BJ (cell line): Measurements from ENCODE around the gene RASD1. TPM values are rescaled to one million over a fixed set of nuclear protein-coding genes. Genes with fewer than 3 reads are reported as not detected.

ENCODE experiments used
- CTCF ChIA-PET: fragments of 350-600 bp; formaldehyde crosslinking; extraction: SDS; loops from one replicate; lab custom pipeline; 2021; ENCODE audit warnings: antibody characterized with exemption, inconsistent platforms; lab: Yijun Ruan, JAX
- POLR2A ChIA-PET: fragments of 300-600 bp; sonication (Branson Sonifier 250); formaldehyde crosslinking; extraction: SDS; loops from one replicate; lab custom pipeline; 2021; ENCODE audit warnings: antibody characterized with exemption; lab: Charles Lee
- DNase-seq: peaks from one replicate; pipeline ENCODE4 v3.0.0-alpha.2; 2011; ENCODE audit warnings: low read depth
- H3K27me3 ChIP-seq: 2 replicates; pipeline ENCODE4 v1.6.0; 2011; ENCODE audit warnings: low read length; ENCODE audit not compliant: control insufficient read depth, insufficient read depth
- H3K36me3 ChIP-seq: 2 replicates; pipeline ENCODE4 v1.5.1; 2011; ENCODE audit warnings: low read length; ENCODE audit not compliant: control insufficient read depth, insufficient read depth
- H3K4me3 ChIP-seq: 2 replicates; pipeline ENCODE4 v1.5.1; 2011; ENCODE audit warnings: low read depth, mild to moderate bottlenecking, control low read depth, low read length
- CTCF ChIP-seq: IDR thresholded peaks from 2 replicates; pipeline ENCODE4 v1.5.1; 2011; ENCODE audit warnings: low read depth, mild to moderate bottlenecking, control low read depth, inconsistent platforms, low read length, moderate library complexity; ENCODE audit not compliant: insufficient read depth
- polyA plus RNA-seq: library from polyadenylated mRNA; depleted of rRNA; stranded (reverse); fragments of >200 nt; gene quantifications from 2 replicates; pipeline ENCODE4 v1.2.3, GENCODE V29; 2011

Gene RASD1
- polyA plus RNA-seq, 1 experiment = 0.90 TPM

GRCh38 chr17:17527534-17527933, 31.3 kb upstream of the RASD1 start:
- no peak for DNase-seq
- no peaks in the 10 kb centered on the region for H3K36me3 ChIP-seq
- POLR2A ChIA-PET = no interaction called here
- CTCF ChIA-PET = no interaction called here
- H3K4me3 ChIP-seq = no peak overlapping the region
- TF ChIP-seq CTCF = no peak
- H3K27me3 ChIP-seq = no peaks in the 10 kb centered on the region

- no peaks in the 10 kb centered on the region for H3K36me3 ChIP-seq
- DNase-seq = no peak
- CTCF ChIA-PET = interaction anchor here (1.3 kb wide), 1 partner anchor 9 kb away, joined by 3 read pairs; no protein-coding TSS in a partner anchor
- POLR2A ChIA-PET = no interaction called here
- no peak for TF ChIP-seq CTCF
- no peak overlapping the region for H3K4me3 ChIP-seq
- H3K27me3 ChIP-seq = no peaks in the 10 kb centered on the region
Observed at GRCh38 chr17:17526369-17526768, 30.2 kb upstream of the RASD1 start.

- no peak for TF ChIP-seq CTCF
- H3K36me3 ChIP-seq = no peaks in the 10 kb centered on the region
- no peak overlapping the region for H3K4me3 ChIP-seq
- no peak for DNase-seq
- POLR2A ChIA-PET = no interaction called here
- H3K27me3 ChIP-seq = no peaks in the 10 kb centered on the region
- CTCF ChIA-PET = interaction anchor here (0.6 to 1.3 kb wide), 2 partner anchors 9 to 205 kb away, joined by 3 read pairs; no protein-coding TSS in a partner anchor
Observed at GRCh38 chr17:17525956-17526355, 29.8 kb upstream of the RASD1 start.

DNA sequence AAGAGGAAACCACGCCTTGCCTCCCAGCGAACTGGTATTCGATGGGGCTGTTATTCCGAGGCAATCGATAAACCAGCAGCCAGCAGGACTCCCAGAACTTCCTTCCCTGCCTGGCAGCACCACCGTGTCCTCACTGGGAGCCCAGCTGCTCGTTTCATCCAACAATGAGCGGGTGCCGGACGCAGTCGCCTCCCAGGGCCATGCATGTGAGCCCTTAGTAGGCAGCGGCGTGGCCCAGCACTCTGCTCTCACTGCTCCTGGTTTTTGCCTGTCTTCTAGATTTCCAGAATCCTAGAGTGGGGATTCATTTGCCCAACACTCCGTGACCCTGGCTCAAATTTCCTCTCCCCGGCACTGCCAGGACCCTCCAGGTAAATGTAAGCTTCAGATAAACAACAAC, 29.1 kb upstream of the RASD1 start:
- no peak for TF ChIP-seq CTCF
- CTCF ChIA-PET = interaction anchor here (0.6 to 1.3 kb wide), 2 partner anchors 8 to 205 kb away, joined by 3 read pairs; no protein-coding TSS in a partner anchor
- POLR2A ChIA-PET = no interaction called here
- H3K27me3 ChIP-seq = no peaks in the 10 kb centered on the region
- no peak for DNase-seq
- H3K4me3 ChIP-seq = no peak overlapping the region
- no peaks in the 10 kb centered on the region for H3K36me3 ChIP-seq

- H3K36me3 ChIP-seq = no peaks in the 10 kb centered on the region
- no peak overlapping the region for H3K4me3 ChIP-seq
- POLR2A ChIA-PET = no interaction called here
- CTCF ChIA-PET = interaction anchor here (1.1 to 2.6 kb wide), 3 partner anchors 12 to 45 kb away, joined by 4 to 8 read pairs (median 4); no protein-coding TSS in a partner anchor
- no peaks in the 10 kb centered on the region for H3K27me3 ChIP-seq
- DNase-seq = no peak
- TF ChIP-seq CTCF = no peak
Observed at GRCh38 chr17:17523731-17524490, 27.7 kb upstream of the RASD1 start.
